ENCODE results near the gene UQCRQ. TPM values are rescaled to one million over a fixed set of nuclear protein-coding genes. Genes with fewer than 3 reads are reported as not detected.
A peak's percentile ranks its signal among the peaks of the same experiment; 100 is the strongest.

Gene UQCRQ
- total RNA-seq, 6 donors from 2014 or later: 44.6 to 327 (median 103) TPM

- peak overlapping the region in 2 of 4 donors; percentile 85 to 89 for H3K27ac ChIP-seq
- no peaks in the 10 kb centered on the region for H3K27me3 ChIP-seq
- TF ChIP-seq POLR2A (IDR thresholded peaks at IDR 0.05): no peak
- TF ChIP-seq EP300 (IDR thresholded peaks at IDR 0.05): no peak
- no peak for TF ChIP-seq POLR2AphosphoS5 (IDR thresholded peaks at IDR 0.05)
- H3K36me3 ChIP-seq: no peaks in the 10 kb centered on the region
- peaks cover 23 to 30% (median 26%) of the 10 kb centered on the region in 4 donors for H3K4me1 ChIP-seq
- H3K9me3 ChIP-seq: no peaks in the 10 kb centered on the region
- DNase-seq (no peak), ATAC-seq (ENCODE audit: low FRiP score in 2 of 2) (peak in 1 of 2 donors; percentile 3)
- no peak overlapping the region for H3K4me3 ChIP-seq
- 47 to 62% methylated on average over 2 of the region's 2 CpGs for WGBS, 2 donors
Observed at GRCh38 chr5:132837868-132838267, 28.6 kb upstream of the UQCRQ start.

DNA sequence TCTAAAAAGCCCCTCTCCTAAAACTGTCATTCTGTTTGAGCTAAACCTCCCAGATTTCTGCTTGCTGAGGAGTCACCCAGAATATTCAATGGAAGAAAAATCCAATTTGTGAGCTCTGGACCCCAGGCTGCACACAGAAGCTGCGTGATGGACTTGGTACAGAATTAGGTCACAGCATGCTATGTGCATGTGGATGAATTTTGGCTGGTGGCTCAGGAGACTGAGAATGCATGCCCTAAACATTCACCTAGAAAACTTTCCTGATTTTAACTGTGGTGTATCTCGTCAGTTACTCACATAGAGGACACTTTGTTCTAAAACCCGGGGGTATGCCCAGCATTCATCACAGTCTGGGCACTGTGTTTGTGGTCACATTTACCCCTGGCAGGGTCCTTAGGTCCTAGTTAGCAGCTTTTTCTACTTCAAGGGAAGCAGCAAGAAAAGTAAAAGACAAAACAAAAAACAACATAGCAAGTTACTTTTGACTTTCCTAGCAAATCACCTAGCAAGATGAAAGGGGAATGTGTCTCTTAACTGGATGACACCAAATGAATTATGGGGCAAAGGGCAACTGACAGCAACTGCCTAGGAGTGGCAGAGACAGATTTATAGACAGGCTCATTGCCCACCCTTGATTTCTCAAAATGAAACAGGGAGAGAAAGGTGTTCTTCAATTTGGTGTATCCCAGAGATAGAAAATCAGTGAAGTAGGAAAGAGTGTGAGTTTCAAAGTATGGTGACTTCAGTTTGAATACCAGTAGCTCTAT lies 27.7 kb upstream of the UQCRQ start:
- Histone ChIP-seq H3K4me1 (peaks cover 23 to 30% (median 26%) of the 10 kb centered on the region in 4 donors), H3K9me3 (no peaks in the 10 kb centered on the region), H3K36me3 (no peaks in the 10 kb centered on the region), H3K27me3 (no peaks in the 10 kb centered on the region), H3K4me3 (no peak overlapping the region), H3K27ac (peak overlapping the region; percentile 67 to 89 (median 78))
- no peak for ATAC-seq (ENCODE audit: low FRiP score in 2 of 2)
- WGBS, 2 donors: 80 to 89% methylated on average over 3 of the region's 3 CpGs
- TF ChIP-seq POLR2AphosphoS5 (IDR thresholded peaks at IDR 0.05) (no peak), EP300 (IDR thresholded peaks at IDR 0.05) (no peak)
- TF ChIP-seq, protein P1, sequence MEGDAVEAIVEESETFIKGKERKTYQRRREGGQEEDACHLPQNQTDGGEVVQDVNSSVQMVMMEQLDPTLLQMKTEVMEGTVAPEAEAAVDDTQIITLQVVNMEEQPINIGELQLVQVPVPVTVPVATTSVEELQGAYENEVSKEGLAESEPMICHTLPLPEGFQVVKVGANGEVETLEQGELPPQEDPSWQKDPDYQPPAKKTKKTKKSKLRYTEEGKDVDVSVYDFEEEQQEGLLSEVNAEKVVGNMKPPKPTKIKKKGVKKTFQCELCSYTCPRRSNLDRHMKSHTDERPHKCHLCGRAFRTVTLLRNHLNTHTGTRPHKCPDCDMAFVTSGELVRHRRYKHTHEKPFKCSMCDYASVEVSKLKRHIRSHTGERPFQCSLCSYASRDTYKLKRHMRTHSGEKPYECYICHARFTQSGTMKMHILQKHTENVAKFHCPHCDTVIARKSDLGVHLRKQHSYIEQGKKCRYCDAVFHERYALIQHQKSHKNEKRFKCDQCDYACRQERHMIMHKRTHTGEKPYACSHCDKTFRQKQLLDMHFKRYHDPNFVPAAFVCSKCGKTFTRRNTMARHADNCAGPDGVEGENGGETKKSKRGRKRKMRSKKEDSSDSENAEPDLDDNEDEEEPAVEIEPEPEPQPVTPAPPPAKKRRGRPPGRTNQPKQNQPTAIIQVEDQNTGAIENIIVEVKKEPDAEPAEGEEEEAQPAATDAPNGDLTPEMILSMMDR (IDR thresholded peaks at IDR 0.05): no peak
- no peak for DNase-seq

GRCh38 chr5:132839426-132840301 lies 26.8 kb upstream of the UQCRQ start:
- ATAC-seq (ENCODE audit: low FRiP score in 2 of 2): peak in 1 of 2 donors; percentile 22
- no peak for TF ChIP-seq EP300 (IDR thresholded peaks at IDR 0.05)
- TF ChIP-seq, protein P1 (IDR thresholded peaks at IDR 0.05): no peak
- no peak for TF ChIP-seq POLR2AphosphoS5 (IDR thresholded peaks at IDR 0.05)
- TF ChIP-seq POLR2A (IDR thresholded peaks at IDR 0.05): no peak
- H3K4me3 ChIP-seq: no peak overlapping the region
- no peaks in the 10 kb centered on the region for H3K9me3 ChIP-seq
- peak overlapping the region; percentile 67 to 89 (median 78) for H3K27ac ChIP-seq
- no peaks in the 10 kb centered on the region for H3K36me3 ChIP-seq
- no peak for DNase-seq
- H3K27me3 ChIP-seq: no peaks in the 10 kb centered on the region
- 58 to 60% methylated on average over 8 of the region's 8 CpGs for WGBS, 2 donors
- H3K4me1 ChIP-seq: peaks cover 23 to 30% (median 26%) of the 10 kb centered on the region in 4 donors

DNA sequence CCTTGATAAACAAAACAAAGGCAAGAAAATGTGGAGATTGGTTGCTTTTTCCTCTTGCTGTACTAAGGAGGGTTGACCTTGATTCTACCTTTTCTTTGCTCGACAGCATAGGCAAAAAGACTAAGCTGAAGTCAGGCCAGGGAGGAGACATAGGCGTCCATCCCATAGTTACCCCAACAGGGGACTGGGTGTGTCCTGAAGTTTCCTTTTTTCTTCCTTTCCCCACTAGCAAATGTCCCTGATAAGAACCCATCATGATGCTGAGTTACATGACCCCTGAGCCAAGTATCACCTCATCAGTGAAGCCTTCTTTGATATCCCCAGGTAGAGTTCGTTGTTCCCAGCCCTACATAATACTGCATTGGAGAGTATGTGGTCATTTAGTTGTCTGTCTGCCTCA lies 26.1 kb upstream of the UQCRQ start:
- H3K4me3 ChIP-seq: no peak overlapping the region
- WGBS, 2 donors: 52 to 64% methylated on average over 3 of the region's 3 CpGs
- DNase-seq: no peak
- TF ChIP-seq, protein P1 (IDR thresholded peaks at IDR 0.05): no peak
- TF ChIP-seq POLR2A (IDR thresholded peaks at IDR 0.05) (no peak), EP300 (IDR thresholded peaks at IDR 0.05) (no peak), POLR2AphosphoS5 (IDR thresholded peaks at IDR 0.05) (no peak)
- H3K36me3 ChIP-seq: no peaks in the 10 kb centered on the region
- H3K27me3 ChIP-seq: no peaks in the 10 kb centered on the region
- no peak for ATAC-seq (ENCODE audit: low FRiP score in 2 of 2)
- no peaks in the 10 kb centered on the region for H3K9me3 ChIP-seq
- peak overlapping the region; percentile 67 to 89 (median 78) for H3K27ac ChIP-seq
- H3K4me1 ChIP-seq: peaks cover 23 to 30% (median 26%) of the 10 kb centered on the region in 4 donors

GRCh38 chr5:132840896-132841295 lies 25.5 kb upstream of the UQCRQ start:
- WGBS, 2 donors: 42 to 70% methylated on average over 1 of the region's 1 CpG
- ATAC-seq (ENCODE audit: low FRiP score in 2 of 2) (no peak), DNase-seq (no peak)
- peaks cover 23 to 30% (median 26%) of the 10 kb centered on the region in 4 donors for H3K4me1 ChIP-seq
- H3K36me3 ChIP-seq: no peaks in the 10 kb centered on the region
- no peaks in the 10 kb centered on the region for H3K27me3 ChIP-seq
- H3K27ac ChIP-seq: peak overlapping the region; percentile 67 to 89 (median 78)
- H3K9me3 ChIP-seq: no peaks in the 10 kb centered on the region
- TF ChIP-seq POLR2AphosphoS5 (IDR thresholded peaks at IDR 0.05): no peak
- TF ChIP-seq, protein P1 (IDR thresholded peaks at IDR 0.05): no peak
- no peak for TF ChIP-seq POLR2A (IDR thresholded peaks at IDR 0.05)
- TF ChIP-seq EP300 (IDR thresholded peaks at IDR 0.05): no peak
- H3K4me3 ChIP-seq: no peak overlapping the region

Measured in upper lobe of left lung (tissue), 6 donors.